Measurements from ENCODE around the gene KCNMB3.

DNA sequence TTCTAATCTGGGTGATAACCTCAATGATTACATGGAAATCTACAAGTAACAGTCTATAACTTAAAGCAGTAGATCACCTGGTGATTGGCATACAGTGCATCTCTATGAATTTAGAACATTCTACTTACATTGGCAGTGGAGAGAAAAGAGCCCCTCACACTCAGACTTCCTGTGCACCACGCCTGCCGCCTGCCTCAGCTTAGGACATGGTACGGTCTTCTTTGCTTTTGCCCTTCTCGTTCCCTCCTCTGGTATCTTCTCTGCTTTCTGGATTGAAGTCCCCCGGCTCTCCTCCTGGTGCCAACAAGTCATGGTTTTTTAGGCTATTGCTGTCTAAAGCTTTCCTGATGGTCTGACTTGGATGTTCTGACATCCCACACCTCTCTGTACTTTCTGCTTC lies 7.9 kb upstream of the KCNMB3 start:
- TF ChIP-seq CTCF (IDR thresholded peaks at IDR 0.05; ENCODE audit: low read length) (no peak), EZH2 (IDR thresholded peaks at IDR 0.05; ENCODE audit: borderline replicate concordance, low read length) (no peak)
